SK-N-SH (cell line): ENCODE results near the gene CFAP20. TPM values are rescaled to one million over a fixed set of nuclear protein-coding genes. Genes with fewer than 3 reads are reported as not detected.

ENCODE experiments used
- CTCF ChIA-PET: fragments of 300-600, 350-600 bp; formaldehyde crosslinking; extraction: SDS; loops from one replicate; lab custom pipeline; 2021; lab: Yijun Ruan, JAX
- POLR2A ChIA-PET: fragments of 350-600 bp; sonication (Branson Sonifier 250); formaldehyde crosslinking; extraction: SDS; loops from one replicate; lab custom pipeline; 2020; ENCODE audit warnings: antibody characterized with exemption, inconsistent platforms; lab: Yijun Ruan, JAX
- DNase-seq: peaks from one replicate; pipeline ENCODE4 v3.0.0; 2012
- H2AFZ ChIP-seq: fragments of 200-600 bp; sonication (generic); 2 replicates; pipeline ENCODE4 v1.8.1; 2016; ENCODE audit warnings: antibody characterized with exemption, mild to moderate bottlenecking, low read depth
- H3F3A ChIP-seq: fragments of 200-600 bp; sonication (generic); replicated peaks from 2 replicates; pipeline ENCODE3; 2016; ENCODE audit warnings: antibody characterized with exemption, mild to moderate bottlenecking; ENCODE audit not compliant: insufficient read depth
- H3K27ac ChIP-seq, 2 experiments: fragments of 200-500 bp in 1 of 2; fragments of 200-600 bp in 1 of 2; sonication (Bioruptor generic) in 1 of 2; sonication (generic), shearing (Covaris generic) in 1 of 2; 2 replicates each; pipeline versions ENCODE4 v1.5.1 to v1.6.1; 2014 to 2016; ENCODE audit warnings: low read depth in 2 of 2, inconsistent platforms in 1 of 2, low read length in 1 of 2, mild to moderate bottlenecking in 1 of 2, mixed read lengths in 1 of 2
- H3K27me3 ChIP-seq: fragments of 200-600 bp; sonication (generic), shearing (Covaris generic); 2 replicates; pipeline ENCODE4 v1.6.1; 2016; ENCODE audit warnings: mixed run types; ENCODE audit not compliant: insufficient read depth
- H3K36me3 ChIP-seq, 2 experiments: fragments of 200-500 bp in 1 of 2; fragments of 200-600 bp in 1 of 2; sonication (Bioruptor generic) in 1 of 2; sonication (generic) in 1 of 2; replicated peaks in 1 of 2; 2 replicates each; pipeline versions ENCODE3 to v1.5.1; 2014 to 2016; ENCODE audit warnings: low read length in 1 of 2, mild to moderate bottlenecking in 1 of 2; ENCODE audit not compliant: insufficient read depth in 2 of 2, control insufficient read depth in 1 of 2
- H3K4me1 ChIP-seq, 2 experiments: fragments of 200-500 bp in 1 of 2; fragments of 200-600 bp in 1 of 2; sonication (Bioruptor generic) in 1 of 2; sonication (generic), shearing (Covaris generic) in 1 of 2; 2 replicates each; pipeline versions ENCODE4 v1.5.1 to v1.6.1; 2014 to 2016; ENCODE audit warnings: low read depth in 1 of 2, low read length in 1 of 2, mixed run types in 1 of 2; ENCODE audit not compliant: insufficient read depth in 2 of 2, control insufficient read depth in 1 of 2
- H3K4me2 ChIP-seq: fragments of 200-600 bp; sonication (generic), shearing (Covaris generic); 2 replicates; pipeline ENCODE4 v1.6.1; 2017; ENCODE audit warnings: mixed run types
- H3K4me3 ChIP-seq, 2 experiments: fragments of 200-500 bp in 1 of 2; fragments of 200-600 bp in 1 of 2; sonication (Bioruptor generic) in 1 of 2; sonication (generic), shearing (Covaris generic) in 1 of 2; 2 replicates each; pipeline versions ENCODE4 v1.5.1 to v1.8.1; 2014 to 2016; ENCODE audit warnings: low read depth in 2 of 2, inconsistent platforms in 1 of 2, low read length in 1 of 2, mild to moderate bottlenecking in 1 of 2, mixed read lengths in 1 of 2, moderate library complexity in 1 of 2
- H3K79me2 ChIP-seq: fragments of 200-600 bp; sonication (generic); 2 replicates; pipeline ENCODE4 v1.8.1; 2017; ENCODE audit warnings: mild to moderate bottlenecking; ENCODE audit not compliant: insufficient read depth
- H3K9ac ChIP-seq: fragments of 200-600 bp; sonication (generic); 2 replicates; pipeline ENCODE4 v1.6.1; 2017; ENCODE audit warnings: mixed run types
- H3K9me2 ChIP-seq: fragments of 200-600 bp; sonication (generic); 2 replicates; pipeline ENCODE4 v1.6.1; 2017; ENCODE audit warnings: mixed run types
- H3K9me3 ChIP-seq: fragments of 200-600 bp; sonication (generic); 2 replicates; pipeline ENCODE4 v1.6.1; 2017; ENCODE audit warnings: mixed run types, mild to moderate bottlenecking, moderate library complexity
- H4K20me1 ChIP-seq: fragments of 200-600 bp; sonication (generic); 2 replicates; pipeline ENCODE4 v1.6.1; 2017; ENCODE audit warnings: mild to moderate bottlenecking, mixed run types; ENCODE audit not compliant: insufficient read depth
- CTCF ChIP-seq: fragments of 200-600 bp; sonication (generic); IDR thresholded peaks from 2 replicates; pipeline ENCODE4 v1.6.1; 2017; ENCODE audit warnings: antibody characterized with exemption, mild to moderate bottlenecking, moderate library complexity
- ELF1 ChIP-seq: IDR thresholded peaks from 2 replicates; pipeline ENCODE4 v1.4.0; 2012
- EP300 ChIP-seq, 2 experiments: IDR thresholded peaks; 2 replicates each; pipeline versions ENCODE4 v1.4.0 to v1.6.1; 2012; ENCODE audit warnings: borderline replicate concordance in 1 of 2, low read depth in 1 of 2, low read length in 1 of 2
- FOXJ3 ChIP-seq: sonication (generic); formaldehyde crosslinking; IDR thresholded peaks from 2 replicates; pipeline ENCODE4 v1.5.1; 2020; ENCODE audit warnings: mild to moderate bottlenecking, missing genetic modification reagents
- MXI1 ChIP-seq: IDR thresholded peaks from 2 replicates; pipeline ENCODE4 v1.6.1; 2012; ENCODE audit warnings: mild to moderate bottlenecking, low read depth, low read length, improper control_type of control experiment
- NFIC ChIP-seq: IDR thresholded peaks from 2 replicates; pipeline ENCODE4 v1.4.0; 2012; ENCODE audit warnings: borderline replicate concordance
- NRF1 ChIP-seq: IDR thresholded peaks from 2 replicates; pipeline ENCODE4 v1.6.1; 2012; ENCODE audit warnings: low read depth, mild to moderate bottlenecking, low read length
- POLR2AphosphoS5 ChIP-seq: IDR thresholded peaks from 2 replicates; pipeline ENCODE4 v1.6.1; 2012; ENCODE audit warnings: low read depth, low read length
- RAD21 ChIP-seq: IDR thresholded peaks from 2 replicates; pipeline ENCODE4 v1.6.1; 2012; ENCODE audit warnings: mild to moderate bottlenecking, low read length
- RCOR1 ChIP-seq: fragments of 150-350 bp; IDR thresholded peaks from 2 replicates; pipeline ENCODE4 v1.6.1; 2017; ENCODE audit warnings: antibody characterized with exemption, low read length
- RFX5 ChIP-seq: IDR thresholded peaks from 2 replicates; pipeline ENCODE4 v1.6.1; 2012; ENCODE audit warnings: mild to moderate bottlenecking, improper control_type of control experiment, low read length
- RXRA ChIP-seq: IDR thresholded peaks from 2 replicates; pipeline ENCODE4 v1.4.0; 2012; ENCODE audit warnings: low read depth, mild to moderate bottlenecking, borderline replicate concordance
- SMC3 ChIP-seq: IDR thresholded peaks from 2 replicates; pipeline ENCODE4 v1.6.1; 2012; ENCODE audit warnings: low read depth, low read length, improper control_type of control experiment
- TCF12 ChIP-seq: IDR thresholded peaks from 2 replicates; pipeline ENCODE4 v1.4.0; 2012
- YY1 ChIP-seq: IDR thresholded peaks from 2 replicates; pipeline ENCODE4 v1.4.0; 2012; ENCODE audit warnings: low read depth, mild to moderate bottlenecking
- WGBS: methylation state at CpG from one replicate; pipeline ENCODE4 v1.1.6; 2017; ENCODE audit warnings: low lambda C conversion rate; 5-methylcytosine and 5-hydroxymethylcytosine counted together
- polyA plus RNA-seq, 3 experiments: library from polyadenylated mRNA; depleted of rRNA; stranded (reverse); fragments of >200 nt; gene quantifications; 2 replicates each; pipeline ENCODE4 v1.2.3, GENCODE V29; 2012
- TF ChIP-seq, protein P1 (sequence below): IDR thresholded peaks from 2 replicates; pipeline ENCODE4 v1.4.0; 2012; ENCODE audit warnings: low read depth
- TF ChIP-seq, protein P2 (sequence below): fragments of 150-350 bp; IDR thresholded peaks from 2 replicates; pipeline ENCODE4 v1.6.1; 2017; ENCODE audit warnings: antibody characterized with exemption, low read length, low read depth, borderline replicate concordance
- TF ChIP-seq, protein P3 (sequence below): IDR thresholded peaks from 2 replicates; pipeline ENCODE4 v1.4.0; 2012; ENCODE audit warnings: low read depth, borderline replicate concordance
- TF ChIP-seq, protein P4 (sequence below): fragments of 150-350 bp; IDR thresholded peaks from 2 replicates; pipeline ENCODE4 v1.6.1; 2016; ENCODE audit warnings: mild to moderate bottlenecking, low read depth, low read length
- TF ChIP-seq, protein P5 (sequence below): IDR thresholded peaks from 2 replicates; pipeline ENCODE4 v1.4.0; 2012; ENCODE audit warnings: low read depth, borderline replicate concordance

The CFAP20 gene
- polyA plus RNA-seq, 1 of the 3 experiments (the other 2 are of a cell fraction): 61.6 TPM

- DNase-seq: no peak
- no peaks in the 10 kb centered on the region for H3K9me2 ChIP-seq
- ChIA-PET CTCF (interaction anchor here (1.6 kb wide), 1 partner anchor 12 kb away, joined by 6 read pairs; no protein-coding TSS in a partner anchor), POLR2A (no interaction called here)
- no peaks in the 10 kb centered on the region for H3K9me3 ChIP-seq
- no peaks in the 10 kb centered on the region for H3K27me3 ChIP-seq
- H3K27ac ChIP-seq: no peak overlapping the region
- no peak overlapping the region for H3K4me2 ChIP-seq
- H2AFZ ChIP-seq: no peak overlapping the region
- no peak for TF ChIP-seq NRF1
- no peak for TF ChIP-seq FOXJ3 (CRISPR knock-in tag)
- TF ChIP-seq, protein P1, sequence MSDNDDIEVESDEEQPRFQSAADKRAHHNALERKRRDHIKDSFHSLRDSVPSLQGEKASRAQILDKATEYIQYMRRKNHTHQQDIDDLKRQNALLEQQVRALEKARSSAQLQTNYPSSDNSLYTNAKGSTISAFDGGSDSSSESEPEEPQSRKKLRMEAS: no peak
- TF ChIP-seq, protein P2, sequence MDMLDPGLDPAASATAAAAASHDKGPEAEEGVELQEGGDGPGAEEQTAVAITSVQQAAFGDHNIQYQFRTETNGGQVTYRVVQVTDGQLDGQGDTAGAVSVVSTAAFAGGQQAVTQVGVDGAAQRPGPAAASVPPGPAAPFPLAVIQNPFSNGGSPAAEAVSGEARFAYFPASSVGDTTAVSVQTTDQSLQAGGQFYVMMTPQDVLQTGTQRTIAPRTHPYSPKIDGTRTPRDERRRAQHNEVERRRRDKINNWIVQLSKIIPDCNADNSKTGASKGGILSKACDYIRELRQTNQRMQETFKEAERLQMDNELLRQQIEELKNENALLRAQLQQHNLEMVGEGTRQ: no peak
- TF ChIP-seq, protein P3, sequence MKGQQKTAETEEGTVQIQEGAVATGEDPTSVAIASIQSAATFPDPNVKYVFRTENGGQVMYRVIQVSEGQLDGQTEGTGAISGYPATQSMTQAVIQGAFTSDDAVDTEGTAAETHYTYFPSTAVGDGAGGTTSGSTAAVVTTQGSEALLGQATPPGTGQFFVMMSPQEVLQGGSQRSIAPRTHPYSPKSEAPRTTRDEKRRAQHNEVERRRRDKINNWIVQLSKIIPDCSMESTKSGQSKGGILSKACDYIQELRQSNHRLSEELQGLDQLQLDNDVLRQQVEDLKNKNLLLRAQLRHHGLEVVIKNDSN: no peak
- TF ChIP-seq RXRA: no peak
- no peak for TF ChIP-seq RCOR1
- TF ChIP-seq, protein P4, sequence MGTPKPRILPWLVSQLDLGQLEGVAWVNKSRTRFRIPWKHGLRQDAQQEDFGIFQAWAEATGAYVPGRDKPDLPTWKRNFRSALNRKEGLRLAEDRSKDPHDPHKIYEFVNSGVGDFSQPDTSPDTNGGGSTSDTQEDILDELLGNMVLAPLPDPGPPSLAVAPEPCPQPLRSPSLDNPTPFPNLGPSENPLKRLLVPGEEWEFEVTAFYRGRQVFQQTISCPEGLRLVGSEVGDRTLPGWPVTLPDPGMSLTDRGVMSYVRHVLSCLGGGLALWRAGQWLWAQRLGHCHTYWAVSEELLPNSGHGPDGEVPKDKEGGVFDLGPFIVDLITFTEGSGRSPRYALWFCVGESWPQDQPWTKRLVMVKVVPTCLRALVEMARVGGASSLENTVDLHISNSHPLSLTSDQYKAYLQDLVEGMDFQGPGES: no peak
- no peak for TF ChIP-seq YY1
- TF ChIP-seq EP300 (IDR thresholded peaks at IDR 0.05; ENCODE audit: borderline replicate concordance in 1 of 2, low read depth in 1 of 2, low read length in 1 of 2): no peak
- TF ChIP-seq, protein P5, sequence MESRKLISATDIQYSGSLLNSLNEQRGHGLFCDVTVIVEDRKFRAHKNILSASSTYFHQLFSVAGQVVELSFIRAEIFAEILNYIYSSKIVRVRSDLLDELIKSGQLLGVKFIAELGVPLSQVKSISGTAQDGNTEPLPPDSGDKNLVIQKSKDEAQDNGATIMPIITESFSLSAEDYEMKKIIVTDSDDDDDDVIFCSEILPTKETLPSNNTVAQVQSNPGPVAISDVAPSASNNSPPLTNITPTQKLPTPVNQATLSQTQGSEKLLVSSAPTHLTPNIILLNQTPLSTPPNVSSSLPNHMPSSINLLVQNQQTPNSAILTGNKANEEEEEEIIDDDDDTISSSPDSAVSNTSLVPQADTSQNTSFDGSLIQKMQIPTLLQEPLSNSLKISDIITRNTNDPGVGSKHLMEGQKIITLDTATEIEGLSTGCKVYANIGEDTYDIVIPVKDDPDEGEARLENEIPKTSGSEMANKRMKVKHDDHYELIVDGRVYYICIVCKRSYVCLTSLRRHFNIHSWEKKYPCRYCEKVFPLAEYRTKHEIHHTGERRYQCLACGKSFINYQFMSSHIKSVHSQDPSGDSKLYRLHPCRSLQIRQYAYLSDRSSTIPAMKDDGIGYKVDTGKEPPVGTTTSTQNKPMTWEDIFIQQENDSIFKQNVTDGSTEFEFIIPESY: no peak
- TF ChIP-seq ELF1: no peak
- no peak for TF ChIP-seq RFX5
- no peak for TF ChIP-seq MXI1
- no peak for TF ChIP-seq NFIC
- no peak for TF ChIP-seq TCF12
- no peak for TF ChIP-seq CTCF
- TF ChIP-seq RAD21: no peak
- no peak for TF ChIP-seq POLR2AphosphoS5
- no peak for TF ChIP-seq SMC3
- H4K20me1 ChIP-seq: no peaks in the 10 kb centered on the region
- peaks cover 6% of the 10 kb centered on the region for H3F3A ChIP-seq
- no peaks in the 10 kb centered on the region for H3K79me2 ChIP-seq
- H3K4me1 ChIP-seq: no peaks in the 10 kb centered on the region; a peak in 1 of 4 replicates
- H3K4me3 ChIP-seq: no peak overlapping the region
- H3K9ac ChIP-seq: no peak overlapping the region
- WGBS: 73% methylated on average over 6 of the region's 6 CpGs
- no peaks in the 10 kb centered on the region for H3K36me3 ChIP-seq
Observed at GRCh38 chr16:58084635-58085034, 44.5 kb downstream of the CFAP20 start.
